BLaER1 treated with 17β-estradiol and CSF1 and Interleukin-3, amounts not matched to agents 10 nM and 100 nM (cell line): ENCODE data around the gene CRIM1.

Source experiments
- H3K27ac ChIP-seq, 11 experiments: shearing (Covaris generic); formaldehyde crosslinking; 2 replicates each; pipeline ENCODE4 v1.8.1; 2022
- H3K27me3 ChIP-seq, 11 experiments: shearing (Covaris generic); formaldehyde crosslinking; 2 replicates each; pipeline ENCODE4 v1.8.1; 2022
- H3K36me3 ChIP-seq, 11 experiments: shearing (Covaris generic); formaldehyde crosslinking; 2 replicates each; pipeline ENCODE4 v1.8.1; 2022
- H3K4me1 ChIP-seq, 10 experiments: shearing (Covaris generic); formaldehyde crosslinking; 2 replicates each; pipeline ENCODE4 v1.8.1; 2022
- H3K4me2 ChIP-seq, 11 experiments: shearing (Covaris generic); formaldehyde crosslinking; 2 replicates each; pipeline ENCODE4 v1.8.1; 2022
- H3K4me3 ChIP-seq, 10 experiments: shearing (Covaris generic); formaldehyde crosslinking; 2 replicates each; pipeline ENCODE4 v1.8.1; 2022
- H3K9ac ChIP-seq, 11 experiments: shearing (Covaris generic); formaldehyde crosslinking; 2 replicates each; pipeline ENCODE4 v1.8.1; 2022
- H3K9me3 ChIP-seq, 11 experiments: shearing (Covaris generic); formaldehyde crosslinking; replicated peaks in 1 of 11; 2 replicates each; pipeline ENCODE4 v1.8.1; 2022
- H4K20me1 ChIP-seq, 11 experiments: shearing (Covaris generic); formaldehyde crosslinking; 2 replicates each; pipeline ENCODE4 v1.8.1; 2022
- Cebpa-rat ChIP-seq, 11 experiments: shearing (Covaris generic); IDR thresholded peaks; 2 replicates each; pipeline ENCODE4 v1.8.1; 2022

The CRIM1 gene

DNA sequence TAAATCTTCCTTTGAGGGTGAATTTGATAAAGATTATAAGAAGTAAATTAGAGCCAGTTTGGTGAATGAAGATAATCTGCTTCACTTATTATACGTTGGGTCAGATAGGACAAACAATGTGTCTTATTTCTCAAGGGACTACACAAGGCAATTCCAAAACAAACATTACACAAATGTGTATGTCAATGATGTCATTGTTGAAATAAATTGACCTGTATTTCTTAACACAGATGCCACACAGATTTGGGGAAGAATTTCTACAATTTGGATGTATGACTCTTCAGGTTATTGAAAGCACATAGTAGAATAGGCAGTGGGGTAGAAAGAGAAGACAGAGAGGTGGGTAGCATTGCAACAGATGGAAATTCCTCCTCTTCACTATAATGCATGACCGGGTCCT is 6.9 kb upstream of the CRIM1 start:
- Histone ChIP-seq H3K4me1 (peaks cover 8 to 24% (median 13%) of the 10 kb centered on the region in 10 experiments; a peak in 18 of 20 replicates), H3K9me3 (no peaks in the 10 kb centered on the region), H3K27ac (no peak overlapping the region), H3K36me3 (no peaks in the 10 kb centered on the region), H3K27me3 (no peaks in the 10 kb centered on the region), H3K4me3 (no peak overlapping the region), H4K20me1 (0 out of 22 replicates have a peak, but pooled peaks cover 0 to 5% (median 0%) of the 10 kb centered on the region in 11 experiments), H3K4me2 (no peak overlapping the region), H3K9ac (no peak overlapping the region)
- TF ChIP-seq Cebpa-rat (IDR thresholded peaks at IDR 0.05): no peak

DNA sequence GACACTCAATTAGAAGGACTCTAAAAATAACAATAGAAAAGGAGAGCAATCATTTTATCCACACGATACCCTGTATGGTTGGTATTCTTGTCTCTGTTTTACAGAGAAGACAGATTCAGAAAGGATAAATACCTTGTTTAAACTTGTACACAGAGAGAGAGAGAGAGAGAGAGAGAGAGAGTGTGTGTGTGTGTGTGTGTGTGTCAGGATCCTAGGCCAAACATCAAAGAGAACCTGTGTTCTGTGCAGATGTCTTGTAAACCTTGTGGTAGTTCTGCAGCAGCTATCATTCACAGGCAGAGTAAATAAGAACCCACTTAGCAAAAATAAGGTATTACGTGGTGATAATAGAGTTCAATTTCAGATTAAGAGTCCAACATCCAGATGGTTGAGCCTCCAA is 4.3 kb upstream of the CRIM1 start:
- H3K36me3 ChIP-seq: no peaks in the 10 kb centered on the region
- peaks cover 0 to 5% (median 0%) of the 10 kb centered on the region in 11 experiments; a peak in 2 of 22 replicates for H4K20me1 ChIP-seq
- H3K9me3 ChIP-seq: no peaks in the 10 kb centered on the region
- H3K4me1 ChIP-seq: peaks cover 13 to 37% (median 17%) of the 10 kb centered on the region in 10 experiments; a peak in 18 of 20 replicates
- peak overlapping the region in 1 of 11 experiments; percentile 31; a peak in 2 of 22 replicates for H3K27ac ChIP-seq
- H3K9ac ChIP-seq: no peak overlapping the region
- H3K4me2 ChIP-seq: peak overlapping the region in 4 of 11 experiments; percentile 23 to 48 (median 34); a peak in 5 of 22 replicates
- H3K27me3 ChIP-seq: peaks cover 0 to 9% (median 6%) of the 10 kb centered on the region in 11 experiments; a peak in 9 of 22 replicates
- TF ChIP-seq Cebpa-rat (IDR thresholded peaks at IDR 0.05): no peak
- H3K4me3 ChIP-seq: no peak overlapping the region

DNA sequence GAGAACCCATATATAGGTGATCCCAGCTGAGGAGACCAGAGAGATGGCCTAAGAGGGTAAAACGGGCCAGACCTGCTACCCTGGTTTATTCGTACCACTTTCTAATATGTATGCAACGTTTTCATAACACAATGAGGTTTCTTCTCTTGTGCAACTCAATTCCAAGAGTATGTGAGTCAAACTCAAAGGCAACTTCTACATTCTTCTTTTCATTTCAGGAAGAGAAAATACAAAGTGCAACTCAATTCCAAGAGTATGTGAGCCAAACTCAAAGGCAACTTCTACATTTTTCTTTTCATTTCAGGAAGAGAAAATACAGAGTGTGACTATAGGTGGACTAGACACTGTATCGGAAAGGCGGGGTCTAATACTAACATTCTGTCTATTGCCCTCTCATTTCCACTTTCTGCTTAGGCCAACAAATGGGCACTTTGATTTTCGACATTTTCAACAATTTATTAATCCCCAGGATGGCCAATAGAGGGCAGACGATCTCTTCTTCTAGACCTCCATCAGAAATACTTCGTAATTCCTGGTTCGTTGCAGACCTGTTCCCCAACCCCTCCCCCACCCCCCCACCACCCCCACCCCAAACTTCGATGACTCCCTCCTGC is 3.7 kb upstream of the CRIM1 start:
- Histone ChIP-seq H3K9ac (no peak overlapping the region), H3K36me3 (no peaks in the 10 kb centered on the region), H3K4me3 (no peak overlapping the region), H4K20me1 (peaks cover 0 to 10% (median 0%) of the 10 kb centered on the region in 11 experiments; a peak in 3 of 22 replicates), H3K4me1 (peaks cover 13 to 37% (median 17%) of the 10 kb centered on the region in 10 experiments; a peak in 18 of 20 replicates), H3K4me2 (peak overlapping the region in 4 of 11 experiments; percentile 23 to 48 (median 34); a peak in 5 of 22 replicates), H3K9me3 (no peaks in the 10 kb centered on the region), H3K27ac (peak overlapping the region in 1 of 11 experiments; percentile 31; a peak in 2 of 22 replicates), H3K27me3 (peaks cover 0 to 9% (median 6%) of the 10 kb centered on the region in 11 experiments; a peak in 9 of 22 replicates)
- TF ChIP-seq Cebpa-rat (IDR thresholded peaks at IDR 0.05): no peak

DNA sequence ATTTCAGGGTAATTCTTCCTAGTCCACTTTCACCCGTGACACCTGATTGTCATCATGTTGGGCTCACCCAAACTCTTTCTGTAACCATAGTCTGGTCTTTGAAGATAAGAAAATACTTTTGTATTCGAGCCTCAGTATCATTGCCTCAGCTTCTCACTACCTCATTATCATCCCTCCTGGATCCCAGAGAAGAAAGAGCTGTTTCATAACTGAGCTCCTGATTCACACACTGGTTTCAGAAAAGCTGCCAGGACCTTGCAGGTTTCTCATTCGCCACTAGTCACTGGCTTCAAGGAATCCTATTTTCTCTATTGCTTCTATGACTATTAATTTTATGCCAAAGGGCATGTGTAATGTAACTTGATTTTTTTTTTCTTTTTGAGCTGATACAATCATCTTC is 2.9 kb upstream of the CRIM1 start:
- peak overlapping the region in 9 of 11 experiments; percentile 30 to 57 (median 38); a peak in 9 of 22 replicates for H3K4me2 ChIP-seq

DNA sequence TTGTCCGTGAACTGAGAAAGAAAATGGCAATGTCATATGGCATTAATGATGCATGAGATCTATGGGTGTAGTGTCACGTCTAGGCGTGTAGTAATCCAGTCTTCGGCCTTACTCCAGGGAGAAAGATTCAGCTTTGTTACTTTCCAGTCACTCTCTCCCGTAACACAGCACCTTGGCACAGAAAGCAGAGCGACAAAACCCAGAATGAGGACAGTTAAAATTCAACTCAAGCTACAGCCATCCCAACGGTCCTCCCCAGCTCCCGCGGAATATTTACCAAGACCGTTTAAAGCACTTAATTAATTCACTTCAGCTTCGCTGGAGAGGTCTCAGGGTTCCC is 797 bp upstream of the CRIM1 start:
- H4K20me1 ChIP-seq: peaks cover 0 to 40% (median 21%) of the 10 kb centered on the region in 11 experiments; a peak in 18 of 22 replicates
- peak overlapping the region in 9 of 10 experiments; percentile 48 to 91 (median 84); a peak in 14 of 20 replicates for H3K4me3 ChIP-seq
- H3K4me2 ChIP-seq: peak overlapping the region; percentile 68 to 86 (median 79)
- H3K27ac ChIP-seq: no peak overlapping the region
- H3K9me3 ChIP-seq: no peaks in the 10 kb centered on the region
- TF ChIP-seq Cebpa-rat (IDR thresholded peaks at IDR 0.05): no peak
- H3K9ac ChIP-seq: peak overlapping the region in 3 of 11 experiments; percentile 48 to 73 (median 64); a peak in 3 of 22 replicates
- H3K36me3 ChIP-seq: no peaks in the 10 kb centered on the region
- peaks cover 0 to 9% (median 6%) of the 10 kb centered on the region in 11 experiments; a peak in 9 of 22 replicates for H3K27me3 ChIP-seq
- H3K4me1 ChIP-seq: peaks cover 34 to 59% (median 39%) of the 10 kb centered on the region in 10 experiments

More for the DNA sequence above, 2.9 kb upstream of the CRIM1 start:
- no peaks in the 10 kb centered on the region for H3K36me3 ChIP-seq
- H3K4me1 ChIP-seq: peaks cover 15 to 40% (median 21%) of the 10 kb centered on the region in 10 experiments; a peak in 19 of 20 replicates
- H4K20me1 ChIP-seq: peaks cover 0 to 19% (median 3%) of the 10 kb centered on the region in 11 experiments; a peak in 10 of 22 replicates
- H3K27ac ChIP-seq: no peak overlapping the region
- no peak for TF ChIP-seq Cebpa-rat (IDR thresholded peaks at IDR 0.05)
- H3K9me3 ChIP-seq: no peaks in the 10 kb centered on the region
- H3K4me3 ChIP-seq: no peak overlapping the region
- H3K27me3 ChIP-seq: peaks cover 0 to 9% (median 6%) of the 10 kb centered on the region in 11 experiments; a peak in 9 of 22 replicates
- H3K9ac ChIP-seq: no peak overlapping the region

DNA sequence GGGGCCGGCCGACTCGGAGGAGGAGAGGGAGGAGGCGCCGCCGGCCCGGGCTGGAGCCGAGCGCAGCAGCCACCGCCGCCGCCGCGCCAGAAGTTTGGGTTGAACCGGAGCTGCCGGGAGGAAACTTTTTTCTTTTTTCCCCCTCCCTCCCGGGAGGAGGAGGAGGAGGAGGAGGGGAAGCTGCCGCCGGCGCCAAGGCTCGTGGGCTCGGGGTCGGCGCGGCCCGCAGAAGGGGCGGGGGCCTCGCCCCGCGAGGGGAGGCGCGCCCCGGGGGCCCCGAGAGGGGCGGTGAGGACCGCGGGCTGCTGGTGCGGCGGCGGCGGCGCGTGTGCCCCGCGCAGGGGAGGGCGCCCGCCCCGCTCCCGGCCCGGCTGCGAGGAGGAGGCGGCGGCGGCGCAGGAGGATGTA is 316 bp downstream of the CRIM1 start:
- Histone ChIP-seq H3K9me3 (no peaks in the 10 kb centered on the region), H3K4me3 (peak overlapping the region; percentile 71 to 93 (median 84)), H3K4me1 (peaks cover 34 to 70% (median 40%) of the 10 kb centered on the region in 10 experiments), H3K27me3 (peaks cover 0 to 9% (median 6%) of the 10 kb centered on the region in 11 experiments; a peak in 9 of 22 replicates), H3K27ac (peak overlapping the region in 10 of 11 experiments; percentile 54 to 92 (median 87); a peak in 21 of 22 replicates), H4K20me1 (peaks cover 0 to 51% (median 32%) of the 10 kb centered on the region in 11 experiments; a peak in 19 of 22 replicates), H3K4me2 (peak overlapping the region; percentile 76 to 100 (median 98)), H3K9ac (peak overlapping the region; percentile 78 to 93 (median 86)), H3K36me3 (no peaks in the 10 kb centered on the region; a peak in 1 of 22 replicates)
- no peak for TF ChIP-seq Cebpa-rat (IDR thresholded peaks at IDR 0.05)

DNA sequence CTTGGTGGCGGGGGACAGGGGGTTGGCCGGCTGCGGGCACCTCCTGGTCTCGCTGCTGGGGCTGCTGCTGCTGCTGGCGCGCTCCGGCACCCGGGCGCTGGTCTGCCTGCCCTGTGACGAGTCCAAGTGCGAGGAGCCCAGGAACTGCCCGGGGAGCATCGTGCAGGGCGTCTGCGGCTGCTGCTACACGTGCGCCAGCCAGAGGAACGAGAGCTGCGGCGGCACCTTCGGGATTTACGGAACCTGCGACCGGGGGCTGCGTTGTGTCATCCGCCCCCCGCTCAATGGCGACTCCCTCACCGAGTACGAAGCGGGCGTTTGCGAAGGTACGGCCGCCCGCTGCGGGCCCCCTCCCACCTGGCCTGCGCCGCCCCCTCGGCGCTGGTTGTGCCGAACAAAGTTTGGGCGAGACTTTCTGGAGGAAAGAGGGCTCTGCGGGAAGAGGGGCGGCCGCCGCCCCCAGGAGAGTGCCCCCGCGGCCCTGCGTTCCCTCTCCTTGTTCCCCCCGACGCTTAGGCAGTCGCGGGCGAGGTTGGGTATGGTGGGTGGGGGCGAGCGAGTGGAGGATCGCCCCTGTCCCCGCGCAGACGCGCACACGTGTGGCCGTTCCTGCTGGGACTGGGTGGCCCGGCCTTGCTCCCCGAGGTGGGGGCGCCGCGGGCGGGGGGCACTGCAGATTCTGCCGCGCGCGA is 866 bp downstream of the CRIM1 start:
- no peak for TF ChIP-seq Cebpa-rat (IDR thresholded peaks at IDR 0.05)
- peaks cover 0 to 9% (median 6%) of the 10 kb centered on the region in 11 experiments; a peak in 9 of 22 replicates for H3K27me3 ChIP-seq
- peaks cover 0 to 56% (median 37%) of the 10 kb centered on the region in 11 experiments; a peak in 19 of 22 replicates for H4K20me1 ChIP-seq
- peak overlapping the region in 10 of 11 experiments; percentile 54 to 92 (median 87); a peak in 21 of 22 replicates for H3K27ac ChIP-seq
- H3K36me3 ChIP-seq: no peaks in the 10 kb centered on the region; a peak in 1 of 22 replicates
- H3K4me3 ChIP-seq: peak overlapping the region; percentile 71 to 93 (median 84)
- peaks cover 34 to 68% (median 40%) of the 10 kb centered on the region in 10 experiments for H3K4me1 ChIP-seq
- peak overlapping the region; percentile 76 to 100 (median 98) for H3K4me2 ChIP-seq
- H3K9ac ChIP-seq: peak overlapping the region; percentile 78 to 93 (median 86)
- no peaks in the 10 kb centered on the region for H3K9me3 ChIP-seq

DNA sequence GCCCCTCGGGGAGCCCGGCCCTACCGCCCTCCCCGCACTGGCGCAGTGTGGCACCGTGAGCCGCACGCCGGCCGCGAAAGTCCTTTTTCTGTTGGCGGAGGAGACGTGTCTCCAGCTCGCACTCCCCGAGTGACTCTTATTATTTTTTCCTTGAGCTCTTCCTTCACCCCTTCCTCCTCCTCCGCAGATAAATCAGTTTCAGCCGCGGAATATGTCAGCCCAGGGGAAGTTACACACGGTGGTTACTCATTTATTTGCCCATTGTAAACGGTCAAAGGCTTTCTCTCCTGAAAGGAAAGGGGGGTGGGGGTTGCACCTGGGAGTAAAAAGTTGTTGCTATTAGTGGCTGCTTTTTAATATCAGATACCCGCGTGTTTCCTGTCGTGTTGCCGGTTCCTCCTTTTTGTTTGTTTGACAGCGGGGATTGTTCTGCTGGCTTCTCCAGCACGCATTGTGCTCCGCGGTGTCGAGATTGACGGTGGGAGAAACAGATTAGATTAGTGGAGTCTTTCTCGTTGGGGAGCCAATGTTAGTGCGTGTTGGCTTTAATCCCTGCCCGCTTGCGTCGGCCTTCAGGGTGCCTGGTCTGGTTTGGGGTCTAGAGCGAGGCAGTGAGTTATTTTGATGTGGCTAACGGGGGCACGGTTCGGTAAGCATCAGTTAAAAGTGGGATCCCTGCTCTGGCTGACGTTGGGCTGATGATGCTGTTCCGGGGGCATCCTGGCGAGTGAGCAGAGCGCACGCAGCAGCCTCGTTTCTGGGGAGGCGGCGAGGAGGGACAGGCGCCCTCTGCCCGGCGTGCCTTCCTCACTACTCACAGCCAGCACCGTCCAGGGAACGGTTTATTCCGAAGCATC is 1.6 kb downstream of the CRIM1 start:
- Histone ChIP-seq H3K4me2 (peak overlapping the region; percentile 76 to 100 (median 98)), H3K36me3 (no peaks in the 10 kb centered on the region; a peak in 1 of 22 replicates), H3K9me3 (no peaks in the 10 kb centered on the region), H3K9ac (peak overlapping the region; percentile 78 to 93 (median 86)), H3K4me3 (peak overlapping the region; percentile 71 to 93 (median 84)), H3K4me1 (peaks cover 34 to 63% (median 40%) of the 10 kb centered on the region in 10 experiments), H4K20me1 (peaks cover 0 to 64% (median 44%) of the 10 kb centered on the region in 11 experiments; a peak in 19 of 22 replicates), H3K27me3 (peaks cover 0 to 9% (median 6%) of the 10 kb centered on the region in 11 experiments; a peak in 9 of 22 replicates), H3K27ac (peak overlapping the region in 10 of 11 experiments; percentile 54 to 92 (median 87); a peak in 20 of 22 replicates)
- TF ChIP-seq Cebpa-rat (IDR thresholded peaks at IDR 0.05): no peak
